ENCODE data around the gene GPHN. TPM values are rescaled to one million over a fixed set of nuclear protein-coding genes. Genes with fewer than 3 reads are reported as not detected.

Gene GPHN
- total RNA-seq, 1 donor from 2014 or later: 28.5 TPM

DNA sequence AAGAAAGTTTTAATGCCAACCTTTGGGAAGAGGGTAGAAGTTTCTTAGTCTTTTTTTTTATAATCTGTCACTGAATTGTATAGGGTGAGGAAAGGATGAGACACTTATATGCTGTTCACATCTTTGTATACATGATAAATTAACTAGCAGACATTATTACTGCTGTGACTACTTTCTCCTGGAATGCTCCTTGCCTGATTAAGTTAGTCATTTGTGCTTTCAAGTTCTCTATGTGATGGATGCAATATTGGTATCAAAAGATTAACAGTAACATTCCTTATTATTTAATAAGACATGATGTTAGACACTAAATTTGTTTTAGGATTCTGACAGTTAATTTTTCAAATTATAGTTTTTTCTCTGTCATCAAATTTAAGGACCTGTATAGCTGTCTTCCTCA, 457.9 kb downstream of the GPHN start:
- H3K4me1 ChIP-seq: no peaks in the 10 kb centered on the region
- intact Hi-C loops (cut with DNase I): no loop called here
- H3K27ac ChIP-seq: no peak overlapping the region
- no peaks in the 10 kb centered on the region for H3K27me3 ChIP-seq
- H3K4me3 ChIP-seq: no peak overlapping the region
- TF ChIP-seq, protein P1, sequence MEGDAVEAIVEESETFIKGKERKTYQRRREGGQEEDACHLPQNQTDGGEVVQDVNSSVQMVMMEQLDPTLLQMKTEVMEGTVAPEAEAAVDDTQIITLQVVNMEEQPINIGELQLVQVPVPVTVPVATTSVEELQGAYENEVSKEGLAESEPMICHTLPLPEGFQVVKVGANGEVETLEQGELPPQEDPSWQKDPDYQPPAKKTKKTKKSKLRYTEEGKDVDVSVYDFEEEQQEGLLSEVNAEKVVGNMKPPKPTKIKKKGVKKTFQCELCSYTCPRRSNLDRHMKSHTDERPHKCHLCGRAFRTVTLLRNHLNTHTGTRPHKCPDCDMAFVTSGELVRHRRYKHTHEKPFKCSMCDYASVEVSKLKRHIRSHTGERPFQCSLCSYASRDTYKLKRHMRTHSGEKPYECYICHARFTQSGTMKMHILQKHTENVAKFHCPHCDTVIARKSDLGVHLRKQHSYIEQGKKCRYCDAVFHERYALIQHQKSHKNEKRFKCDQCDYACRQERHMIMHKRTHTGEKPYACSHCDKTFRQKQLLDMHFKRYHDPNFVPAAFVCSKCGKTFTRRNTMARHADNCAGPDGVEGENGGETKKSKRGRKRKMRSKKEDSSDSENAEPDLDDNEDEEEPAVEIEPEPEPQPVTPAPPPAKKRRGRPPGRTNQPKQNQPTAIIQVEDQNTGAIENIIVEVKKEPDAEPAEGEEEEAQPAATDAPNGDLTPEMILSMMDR (IDR thresholded peaks at IDR 0.05): no peak
- no peak for ATAC-seq
- H3K36me3 ChIP-seq: no peaks in the 10 kb centered on the region
- DNase-seq: no peak
- H3K9me3 ChIP-seq: no peaks in the 10 kb centered on the region

- DNase-seq: no peak
- TF ChIP-seq, protein P1 (IDR thresholded peaks at IDR 0.05): no peak
- ATAC-seq: no peak
- intact Hi-C loops (cut with DNase I): no loop called here
- Histone ChIP-seq H3K9me3 (no peaks in the 10 kb centered on the region), H3K27me3 (no peaks in the 10 kb centered on the region), H3K4me3 (no peak overlapping the region), H3K36me3 (no peaks in the 10 kb centered on the region), H3K4me1 (no peaks in the 10 kb centered on the region), H3K27ac (no peak overlapping the region)
These were observed 464.5 kb downstream of the GPHN start for GRCh38 chr14:66972469-66972868.

DNA sequence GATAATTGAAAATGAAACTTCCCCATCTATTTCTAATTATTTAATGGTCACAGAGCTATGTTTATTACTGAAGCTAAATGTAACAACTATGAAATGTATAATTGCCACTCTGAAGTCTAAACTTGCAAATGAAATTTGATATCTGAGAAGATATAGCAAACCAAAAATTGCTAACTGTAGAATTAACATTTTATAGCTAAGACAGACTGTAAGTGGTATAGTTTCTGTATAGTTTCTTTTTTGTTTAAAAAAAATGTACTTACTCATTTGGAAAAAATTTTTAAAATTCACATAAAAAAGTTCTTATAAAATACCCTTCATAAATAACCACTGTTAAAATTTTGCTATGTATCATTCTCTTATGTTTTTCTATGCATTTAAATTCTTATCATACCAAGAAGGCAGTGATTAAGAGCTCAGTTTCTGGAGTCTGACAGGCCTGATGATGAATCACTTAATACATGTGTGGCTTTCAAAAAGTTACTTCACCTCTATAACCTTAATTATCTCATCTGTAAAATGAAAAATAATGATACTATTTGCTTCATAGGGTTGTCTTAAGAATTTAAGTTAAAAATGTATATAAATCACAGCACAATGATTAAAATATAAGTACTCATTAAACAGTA, 466.6 kb downstream of the GPHN start:
- Histone ChIP-seq H3K36me3 (no peaks in the 10 kb centered on the region), H3K4me1 (no peaks in the 10 kb centered on the region), H3K4me3 (no peak overlapping the region), H3K27ac (no peak overlapping the region), H3K27me3 (no peaks in the 10 kb centered on the region), H3K9me3 (no peaks in the 10 kb centered on the region)
- TF ChIP-seq, protein P1 (IDR thresholded peaks at IDR 0.05): no peak
- DNase-seq: no peak
- intact Hi-C loops (cut with DNase I): no loop called here
- ATAC-seq: no peak

DNA sequence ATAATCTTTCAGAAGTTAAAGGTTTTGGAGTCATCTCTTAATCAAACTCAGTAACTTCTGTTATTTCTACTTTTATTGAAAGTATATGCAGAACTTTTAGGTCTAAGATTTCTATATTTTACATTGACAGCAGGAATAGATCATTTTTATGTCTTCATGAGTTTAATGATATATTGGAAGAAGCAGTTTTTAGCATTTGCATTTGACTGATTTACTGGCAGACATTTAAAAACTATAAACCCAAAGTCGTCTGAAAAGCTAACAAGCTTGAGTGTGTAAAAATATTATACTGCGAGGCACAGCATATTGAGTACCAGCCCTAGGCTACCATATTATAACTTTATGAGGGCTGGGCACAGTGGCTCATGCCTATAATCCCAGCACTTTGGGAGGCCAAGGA, 467.3 kb downstream of the GPHN start:
- H3K9me3 ChIP-seq: no peaks in the 10 kb centered on the region
- H3K4me3 ChIP-seq: no peak overlapping the region
- intact Hi-C loops (cut with DNase I): no loop called here
- no peaks in the 10 kb centered on the region for H3K4me1 ChIP-seq
- TF ChIP-seq, protein P1 (IDR thresholded peaks at IDR 0.05): no peak
- DNase-seq (no peak), ATAC-seq (no peak)
- H3K36me3 ChIP-seq: no peaks in the 10 kb centered on the region
- no peaks in the 10 kb centered on the region for H3K27me3 ChIP-seq
- H3K27ac ChIP-seq: no peak overlapping the region

- intact Hi-C loops (cut with DNase I): no loop called here
- H3K4me3 ChIP-seq: no peak overlapping the region
- no peaks in the 10 kb centered on the region for H3K36me3 ChIP-seq
- TF ChIP-seq, protein P1 (IDR thresholded peaks at IDR 0.05): no peak
- H3K27ac ChIP-seq: no peak overlapping the region
- H3K9me3 ChIP-seq: no peaks in the 10 kb centered on the region
- no peaks in the 10 kb centered on the region for H3K27me3 ChIP-seq
- no peaks in the 10 kb centered on the region for H3K4me1 ChIP-seq
- DNase-seq (no peak), ATAC-seq (no peak)
These were observed 471.4 kb downstream of the GPHN start for GRCh38 chr14:66979101-66979974.
